GM19351 (cell line): ENCODE data around the gene C3orf22.

Experiments used
- ATAC-seq: cut with Tn5 transposase; IDR thresholded peaks from one replicate; pipeline ENCODE4 v1.9.1; 2021; ENCODE audit warnings: mild to moderate bottlenecking, moderate library complexity; ENCODE audit not compliant: unreplicated experiment

Gene C3orf22

GRCh38 chr3:126557415-126557745 is 1.4 kb downstream of the C3orf22 start:
- no peak for ATAC-seq

- ATAC-seq = no peak
These were observed 1.9 kb downstream of the C3orf22 start for GRCh38 chr3:126556637-126557414.

GRCh38 chr3:126555795-126556636 is 2.7 kb downstream of the C3orf22 start:
- no peak for ATAC-seq

GRCh38 chr3:126554560-126555525 is 3.9 kb downstream of the C3orf22 start:
- ATAC-seq = no peak

- ATAC-seq = no peak
These were observed 5.2 kb downstream of the C3orf22 start for GRCh38 chr3:126553284-126554084.

GRCh38 chr3:126552688-126553283 is 5.9 kb downstream of the C3orf22 start:
- ATAC-seq = no peak

GRCh38 chr3:126551839-126552687 is 6.7 kb downstream of the C3orf22 start:
- ATAC-seq = no peak

- ATAC-seq = no peak
These were observed 7.5 kb downstream of the C3orf22 start for GRCh38 chr3:126551121-126551838.

- ATAC-seq = no peak
These were observed 8.2 kb downstream of the C3orf22 start for GRCh38 chr3:126550488-126551051.

- no peak for ATAC-seq
These were observed 8.8 kb downstream of the C3orf22 start for GRCh38 chr3:126549861-126550487.

- ATAC-seq = no peak
These were observed 9.9 kb downstream of the C3orf22 start for GRCh38 chr3:126548556-126549466.

- ATAC-seq = no peak
These were observed 11.0 kb downstream of the C3orf22 start for GRCh38 chr3:126547721-126548120.

- no peak for ATAC-seq
These were observed 12.0 kb downstream of the C3orf22 start for GRCh38 chr3:126546549-126547239.

- no peak for ATAC-seq
These were observed 12.7 kb downstream of the C3orf22 start for GRCh38 chr3:126546013-126546412.

- no peak for ATAC-seq
These were observed 13.2 kb downstream of the C3orf22 start for GRCh38 chr3:126545544-126545943.
